RWPE2 (cell line): Measurements from ENCODE around the gene TSPAN12.

ENCODE experiments used
- ATAC-seq: fragments of 200-7000 bp; cut with Tn5 transposase; 3 replicates; pipeline ENCODE4 v1.9.1; 2021; ENCODE audit warnings: low read depth
- DNase-seq: peaks from one replicate; pipeline ENCODE4 v3.0.0-alpha.2; 2020; ENCODE audit warnings: low spot score
- H3K27ac ChIP-seq: fragments of 450-650 bp; 2 replicates; pipeline ENCODE4 v1.5.1; 2017; ENCODE audit warnings: mild to moderate bottlenecking; ENCODE audit not compliant: poor library complexity, severe bottlenecking
- H3K27me3 ChIP-seq: fragments of 250-450 bp; sonication (Bioruptor Pico); 2 replicates; pipeline ENCODE4 v1.5.1; 2021; ENCODE audit warnings: mild to moderate bottlenecking, moderate library complexity; ENCODE audit not compliant: insufficient read depth, poor library complexity, severe bottlenecking
- H3K36me3 ChIP-seq: fragments of 250-450 bp; sonication (Bioruptor Pico); 2 replicates; pipeline ENCODE4 v1.5.1; 2020; ENCODE audit warnings: low read depth, mild to moderate bottlenecking, moderate library complexity
- H3K4me1 ChIP-seq: fragments of 250-450 bp; sonication (Bioruptor Pico); 2 replicates; pipeline ENCODE4 v1.5.1; 2021; ENCODE audit warnings: mild to moderate bottlenecking, moderate library complexity; ENCODE audit not compliant: insufficient read depth, poor library complexity, severe bottlenecking
- H3K4me3 ChIP-seq: fragments of 250-450 bp; sonication (Bioruptor Pico); 2 replicates; pipeline ENCODE4 v1.5.1; 2021; ENCODE audit warnings: mild to moderate bottlenecking, moderate library complexity; ENCODE audit not compliant: severe bottlenecking
- H3K9me3 ChIP-seq: fragments of 250-450 bp; sonication (Bioruptor Pico); 2 replicates; pipeline ENCODE4 v1.5.1; 2021; ENCODE audit warnings: mild to moderate bottlenecking, moderate library complexity; ENCODE audit not compliant: severe bottlenecking
- CTCF ChIP-seq: fragments of 450-650 bp; IDR thresholded peaks from one replicate; pipeline ENCODE4 v1.5.1; 2017; ENCODE audit warnings: mild to moderate bottlenecking, moderate library complexity; ENCODE audit not compliant: poor library complexity, severe bottlenecking

The TSPAN12 gene

DNA sequence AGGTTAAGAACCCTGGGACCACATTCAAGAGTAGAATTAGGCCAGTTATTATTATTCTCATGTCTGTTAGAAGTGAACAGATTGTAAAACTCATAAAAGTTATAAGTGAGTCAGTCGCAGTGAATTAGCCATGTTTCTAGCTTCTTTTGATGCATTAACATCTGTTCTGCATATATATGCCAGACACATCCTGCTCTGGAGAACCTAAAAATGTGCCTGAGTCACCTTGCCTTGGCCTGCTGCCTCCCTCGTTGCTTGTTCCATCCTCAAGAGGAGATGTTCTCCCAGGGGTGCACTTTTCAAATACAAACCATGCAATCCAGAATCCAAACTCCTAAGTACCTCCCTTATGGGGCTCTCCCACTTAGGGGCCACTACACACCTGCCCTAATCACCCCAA, 14.8 kb downstream of the TSPAN12 start:
- DNase-seq: no peak
- Histone ChIP-seq H3K27me3 (no peaks in the 10 kb centered on the region), H3K27ac (no peak overlapping the region), H3K4me1 (no peaks in the 10 kb centered on the region), H3K36me3 (no peaks in the 10 kb centered on the region), H3K4me3 (no peak overlapping the region), H3K9me3 (no peaks in the 10 kb centered on the region)
- TF ChIP-seq CTCF: no peak
- ATAC-seq: no peak

- DNase-seq: no peak
- ATAC-seq: no peak
- TF ChIP-seq CTCF: no peak
Measured at GRCh38 chr7:120842121-120842621, 15.8 kb downstream of the TSPAN12 start.

GRCh38 chr7:120841608-120842007, 16.3 kb downstream of the TSPAN12 start:
- Histone ChIP-seq H3K4me3 (no peak overlapping the region), H3K4me1 (no peaks in the 10 kb centered on the region), H3K27ac (no peak overlapping the region), H3K27me3 (no peaks in the 10 kb centered on the region), H3K9me3 (no peaks in the 10 kb centered on the region), H3K36me3 (no peaks in the 10 kb centered on the region)
- no peak for TF ChIP-seq CTCF
- DNase-seq (no peak), ATAC-seq (no peak)

More at GRCh38 chr7:120842121-120842621, 15.8 kb downstream of the TSPAN12 start:
- Histone ChIP-seq H3K4me3 (no peak overlapping the region), H3K36me3 (no peaks in the 10 kb centered on the region), H3K4me1 (no peaks in the 10 kb centered on the region), H3K27ac (no peak overlapping the region), H3K27me3 (no peaks in the 10 kb centered on the region), H3K9me3 (no peaks in the 10 kb centered on the region)

GRCh38 chr7:120838281-120838682, 19.7 kb downstream of the TSPAN12 start:
- Histone ChIP-seq H3K27ac (no peak overlapping the region), H3K36me3 (no peaks in the 10 kb centered on the region), H3K4me1 (no peaks in the 10 kb centered on the region), H3K9me3 (no peaks in the 10 kb centered on the region), H3K4me3 (no peak overlapping the region), H3K27me3 (no peaks in the 10 kb centered on the region)
- DNase-seq (no peak), ATAC-seq (no peak)
- no peak for TF ChIP-seq CTCF

DNA sequence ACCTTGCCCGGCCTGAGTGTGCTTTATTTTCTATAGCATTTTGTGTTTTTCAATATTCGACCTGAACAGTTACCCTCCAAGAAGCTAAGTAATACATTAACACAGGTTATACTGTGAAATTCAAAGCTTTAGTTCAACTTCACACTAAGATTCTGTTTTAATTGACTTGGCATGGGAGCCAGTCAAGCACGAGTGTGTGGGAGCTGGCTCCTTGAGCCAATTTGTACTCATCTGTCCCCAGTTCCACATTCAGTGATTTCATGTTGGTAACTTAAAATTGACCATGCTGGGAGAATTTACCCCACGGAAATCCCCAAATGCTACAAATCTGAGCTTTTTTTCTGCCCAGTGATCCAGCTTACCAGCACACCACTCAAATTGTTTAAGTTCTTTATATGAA, 20.3 kb downstream of the TSPAN12 start:
- Histone ChIP-seq H3K9me3 (no peaks in the 10 kb centered on the region), H3K27ac (no peak overlapping the region), H3K4me1 (no peaks in the 10 kb centered on the region), H3K27me3 (no peaks in the 10 kb centered on the region), H3K36me3 (no peaks in the 10 kb centered on the region), H3K4me3 (no peak overlapping the region)
- ATAC-seq: no peak
- no peak for TF ChIP-seq CTCF
- no peak for DNase-seq
